ENCODE data around the gene ARX.
A peak's percentile ranks its signal among the peaks of the same experiment; 100 is the strongest.

ARX gene

DNA sequence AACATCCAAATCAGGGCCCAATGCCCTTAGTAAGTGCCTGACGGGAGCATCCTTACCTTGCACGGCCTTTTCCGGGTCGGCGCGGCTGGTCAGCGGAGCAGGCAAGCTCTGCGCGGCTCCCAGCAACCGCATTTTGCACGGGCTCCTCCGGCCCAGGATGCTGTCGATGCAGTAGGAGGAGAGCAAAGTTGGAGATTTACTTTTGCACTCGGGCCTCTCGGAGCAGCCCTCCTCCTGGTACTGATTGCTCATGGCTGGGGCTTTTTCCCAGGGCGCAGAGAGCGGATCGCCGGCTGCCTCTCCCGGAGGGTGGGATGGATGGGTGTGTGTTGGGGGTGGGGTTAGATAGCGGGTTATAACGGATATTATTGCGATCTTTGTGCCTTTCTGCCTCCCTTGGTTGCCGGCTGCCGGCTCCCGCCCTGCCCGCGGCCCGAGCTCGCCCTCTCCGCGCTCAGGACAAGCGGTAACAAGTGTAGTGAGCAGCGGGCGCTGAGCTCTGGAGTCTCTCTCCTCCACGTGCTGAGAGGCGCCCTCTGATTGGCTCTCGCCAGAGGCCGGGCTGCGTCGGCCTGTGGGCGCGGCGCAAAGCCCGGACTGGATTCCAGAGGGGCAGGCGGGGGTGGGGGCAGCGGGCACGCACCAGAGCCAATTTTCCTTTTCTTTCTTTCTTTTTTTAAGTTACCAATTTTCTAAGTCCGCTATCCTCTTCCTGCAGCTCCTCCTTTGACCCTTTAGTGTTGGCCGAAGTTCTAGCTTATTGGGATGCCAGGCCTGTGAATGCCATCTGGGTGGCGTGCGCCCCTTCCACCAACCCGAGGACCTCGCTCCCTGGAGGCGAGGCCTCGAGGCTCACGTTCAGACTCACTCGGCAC lies at the start of gene ARX:
TSS of gene ARX (minus strand) at position 480 of the 875 bp plus-strand sequence. CDS start at position 252, 228 bp downstream.
- FAIRE-seq = no peak

DNA sequence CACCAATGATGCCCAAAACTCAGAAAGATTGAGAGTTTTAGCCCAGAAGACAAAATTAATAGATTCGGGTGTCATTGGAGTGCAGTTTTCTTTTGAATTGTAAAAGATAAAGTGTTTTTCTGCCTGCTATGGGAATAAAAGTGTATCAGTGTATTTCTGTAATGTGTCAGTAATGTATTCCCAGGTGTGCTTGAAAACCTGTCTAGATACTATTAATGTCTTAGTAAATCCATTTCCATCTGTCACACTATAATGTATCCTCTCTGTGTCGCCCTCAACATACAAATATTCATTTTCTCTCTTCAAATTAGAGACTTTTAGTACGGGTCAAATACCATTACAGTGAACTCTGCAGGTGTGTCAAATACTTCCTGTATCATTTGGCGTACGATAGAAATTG lies 43.5 kb upstream of the ARX start:
- no peak for FAIRE-seq

DNA sequence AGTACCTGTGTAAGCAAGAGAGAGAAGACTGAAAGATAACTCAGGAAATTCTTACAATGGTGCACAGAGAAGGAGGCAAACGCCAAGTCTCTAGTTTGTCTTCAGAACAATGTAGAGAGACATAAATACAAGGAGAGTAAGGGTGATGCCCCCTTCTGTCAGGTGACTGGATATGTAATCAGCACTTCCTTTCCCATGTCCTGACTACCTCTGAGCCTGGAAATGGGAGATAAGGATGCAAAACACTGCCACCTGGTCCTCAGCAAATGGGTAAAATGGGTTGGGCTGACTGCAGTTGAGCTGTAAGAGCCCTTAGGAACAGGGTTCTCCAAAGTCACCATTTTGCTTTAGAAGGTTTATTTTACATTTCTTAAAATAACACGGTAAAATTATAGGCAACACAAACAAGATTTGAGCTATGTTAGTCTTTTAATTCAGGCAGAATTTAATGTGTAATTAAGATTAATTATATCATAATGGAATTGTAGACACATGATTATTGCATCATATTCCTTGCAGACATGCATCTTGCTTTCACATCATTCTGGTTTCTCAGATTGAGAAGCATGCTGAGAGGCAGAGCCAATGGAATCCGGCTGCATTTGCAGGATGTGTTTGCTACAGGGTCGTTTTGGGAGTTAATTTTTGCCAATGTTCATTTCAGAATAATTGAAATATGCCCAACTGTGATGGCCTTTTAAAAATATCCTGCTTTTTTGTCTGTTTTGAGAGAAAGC lies 37.2 kb upstream of the ARX start:
- no peak for FAIRE-seq

DNA sequence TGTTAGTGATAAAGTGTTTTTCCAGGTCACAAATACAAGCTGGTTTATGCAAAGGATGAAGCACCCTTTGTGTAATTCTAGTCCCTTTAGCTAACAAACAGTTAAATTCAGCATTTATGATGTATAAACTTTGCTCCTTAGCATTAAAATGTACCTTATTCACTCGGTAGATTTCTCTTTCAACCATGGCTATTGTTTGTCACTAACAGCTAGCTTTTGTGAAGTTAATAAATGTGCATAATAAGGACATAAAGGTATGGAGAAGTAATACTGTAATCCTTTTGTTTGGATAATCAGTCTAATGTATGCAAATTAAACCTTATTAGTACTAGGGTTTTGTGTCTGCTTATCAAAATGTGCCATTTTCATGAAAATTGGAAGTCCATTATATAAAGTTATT lies 34.2 kb upstream of the ARX start:
- FAIRE-seq = no peak

DNA sequence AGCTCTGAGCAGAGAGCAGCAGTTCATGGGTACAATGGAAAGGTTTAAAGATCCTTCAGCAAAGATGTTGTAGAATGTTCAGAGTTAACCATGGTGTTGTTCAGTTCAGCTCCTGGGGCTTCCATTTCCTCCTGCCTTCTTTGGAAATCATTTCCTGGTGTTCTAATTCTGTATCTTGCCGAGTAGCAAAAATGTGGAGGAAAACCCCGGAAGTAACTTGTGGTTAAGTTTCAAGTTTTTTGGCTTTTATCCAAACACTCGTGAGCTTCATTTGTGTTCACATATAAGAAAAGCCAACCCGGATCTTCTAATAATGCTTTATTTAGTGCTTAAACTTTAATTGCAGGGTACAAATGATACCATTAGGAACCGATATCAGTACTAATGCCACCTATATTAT lies 33.6 kb upstream of the ARX start:
- FAIRE-seq = no peak

DNA sequence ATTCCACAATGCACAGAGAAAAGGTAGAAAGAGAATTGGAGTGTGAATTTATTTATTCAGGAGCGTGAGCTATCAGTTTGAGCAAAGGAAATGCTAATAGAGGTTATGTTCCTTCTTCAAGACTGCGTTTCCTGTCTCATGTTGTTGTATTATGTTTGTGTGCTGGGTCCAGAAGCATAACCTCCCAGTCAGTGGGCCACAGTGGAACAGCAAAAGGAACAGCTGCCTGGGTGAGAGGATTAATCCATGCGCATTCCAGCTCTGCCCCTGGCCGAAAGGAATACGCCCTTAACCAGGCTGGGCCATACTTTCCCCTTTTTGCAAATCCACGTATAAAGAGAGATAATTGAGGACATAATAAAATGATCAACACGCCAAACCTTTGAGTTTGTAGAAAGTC lies 32.4 kb upstream of the ARX start:
- no peak for FAIRE-seq

DNA sequence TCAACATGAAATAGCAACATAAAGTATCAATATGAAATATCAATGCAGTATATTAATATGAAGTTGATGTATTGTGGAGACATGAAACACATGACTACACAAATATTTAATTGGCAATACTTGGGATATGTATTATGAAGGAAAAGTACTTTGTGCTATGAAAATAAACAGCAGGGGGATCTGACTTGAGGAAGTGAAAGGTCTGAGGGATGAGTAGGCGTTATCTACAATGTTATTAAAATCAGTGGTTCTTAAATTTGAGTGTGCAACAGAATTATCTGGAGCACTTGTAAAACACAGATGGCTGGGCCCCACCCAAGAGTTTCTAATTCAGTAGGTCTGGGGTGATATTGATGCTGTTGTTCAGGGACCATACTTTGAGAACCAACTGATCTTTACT lies 27.4 kb upstream of the ARX start:
- FAIRE-seq = peak; percentile 27

GRCh38 chrX:25039036-25039435 lies 23.3 kb upstream of the ARX start:
- FAIRE-seq = no peak

GRCh38 chrX:25034889-25035288 lies 19.1 kb upstream of the ARX start:
- FAIRE-seq = no peak

- no peak for FAIRE-seq
These were observed 13.6 kb upstream of the ARX start for GRCh38 chrX:25029288-25029825.

- FAIRE-seq = no peak
These were observed 13.0 kb upstream of the ARX start for GRCh38 chrX:25028726-25029125.

- no peak for FAIRE-seq
These were observed 10.8 kb upstream of the ARX start for GRCh38 chrX:25026576-25026975.

GRCh38 chrX:25025615-25026014 lies 9.8 kb upstream of the ARX start:
- FAIRE-seq = no peak

- no peak for FAIRE-seq
These were observed 8.1 kb upstream of the ARX start for GRCh38 chrX:25023908-25024307.

DNA sequence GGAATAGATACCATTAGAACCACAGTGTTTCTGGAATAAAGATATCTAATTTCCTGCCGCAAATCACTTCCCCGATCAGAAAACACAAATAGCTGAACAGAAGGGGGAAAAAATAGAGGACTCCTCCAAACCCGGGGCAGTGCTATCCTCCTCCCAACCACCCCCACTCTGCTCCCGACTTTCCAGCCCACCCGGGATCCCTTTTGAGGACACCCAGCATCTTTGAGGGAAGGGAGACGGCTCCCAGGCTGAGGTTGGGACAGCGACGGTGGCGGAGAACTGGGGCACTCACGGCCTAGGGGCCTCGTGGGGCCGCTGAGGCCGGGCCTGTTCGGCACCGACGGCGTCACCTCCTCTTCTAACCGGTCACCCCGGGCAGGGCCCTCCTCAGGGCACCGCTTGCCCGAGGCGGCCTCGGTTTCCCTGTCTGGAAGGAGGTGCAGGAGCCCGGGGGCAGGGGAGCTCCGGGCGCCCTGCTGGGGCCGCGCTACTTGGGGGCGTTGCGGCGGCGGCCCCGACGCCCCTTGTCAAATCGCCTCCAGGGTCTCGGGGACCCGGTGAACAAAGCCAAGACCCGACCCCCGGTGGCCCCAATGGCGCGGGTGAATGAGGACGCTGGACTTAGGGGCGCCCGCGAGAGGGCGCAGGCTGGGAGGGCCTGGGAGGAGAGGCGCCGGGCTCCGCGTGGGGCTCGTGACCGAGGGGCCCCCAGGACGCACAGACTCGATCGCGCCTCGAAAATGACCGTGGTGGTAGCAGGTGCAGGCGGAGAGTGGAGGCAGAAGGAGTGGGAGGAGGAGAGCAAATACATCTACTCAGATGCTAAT lies 6.9 kb upstream of the ARX start:
- FAIRE-seq = no peak

DNA sequence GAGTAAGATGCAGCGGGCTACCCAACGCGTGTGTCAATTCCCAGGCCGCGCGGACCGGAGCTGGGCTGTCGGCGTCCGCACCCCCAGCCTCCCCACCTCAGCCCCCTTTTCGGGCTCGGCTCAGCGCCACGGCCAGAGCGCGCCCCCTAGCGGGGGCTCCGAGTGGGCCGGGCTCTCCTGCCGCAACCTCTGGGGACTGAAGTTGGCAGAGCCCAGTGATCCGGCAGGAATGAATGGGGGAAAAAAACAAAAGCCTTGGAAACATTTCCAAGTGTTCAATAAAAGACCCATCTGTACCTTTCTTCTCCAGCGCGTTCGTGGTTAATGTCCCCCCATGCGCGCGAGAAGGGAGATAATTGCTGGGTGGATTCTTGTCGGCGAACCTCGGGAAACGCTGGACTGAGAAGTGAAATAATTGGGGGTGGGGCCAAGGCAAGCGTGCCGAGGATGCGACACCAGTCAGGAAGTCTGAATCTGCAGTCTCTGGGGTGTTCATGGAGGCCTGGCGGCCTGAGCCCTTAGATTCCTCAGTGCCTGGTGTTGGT lies 5.2 kb upstream of the ARX start:
- FAIRE-seq = no peak

DNA sequence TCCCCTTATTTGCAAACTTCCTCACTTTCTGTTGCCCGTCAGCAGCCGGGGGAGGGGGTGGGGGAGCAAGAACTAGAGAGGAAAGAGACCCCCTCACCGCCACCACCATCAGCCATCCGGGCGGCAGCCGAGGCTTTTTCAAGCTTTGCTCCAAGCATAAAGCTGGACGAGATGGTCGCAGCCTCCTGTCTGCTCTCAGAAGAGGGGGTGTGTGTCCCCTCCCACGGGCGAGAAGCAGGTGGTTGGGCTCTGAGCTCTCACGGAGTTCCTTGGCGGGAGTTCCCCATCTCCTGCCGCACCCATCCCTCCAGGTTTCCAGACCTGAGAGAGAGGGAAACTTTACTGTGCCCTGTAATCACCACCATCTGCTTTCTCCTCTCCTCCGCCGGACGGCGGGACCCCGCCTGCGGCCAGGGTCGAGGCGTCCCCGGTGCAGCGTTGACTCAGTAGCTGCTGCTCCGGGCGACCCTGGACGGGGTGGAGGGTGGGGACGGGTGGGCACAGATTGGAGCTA lies 4.7 kb upstream of the ARX start:
- FAIRE-seq = no peak

GRCh38 chrX:25019707-25020390 lies 4.1 kb upstream of the ARX start:
- no peak for FAIRE-seq

GRCh38 chrX:25018682-25019081 lies 2.9 kb upstream of the ARX start:
- FAIRE-seq = no peak

GRCh38 chrX:25017667-25018247 lies 2.0 kb upstream of the ARX start:
- FAIRE-seq = no peak

- no peak for FAIRE-seq
These were observed 1.3 kb upstream of the ARX start for GRCh38 chrX:25016938-25017598.
